Mononuclear cell (primary cell): Measurements from ENCODE around the gene KLK8. TPM values are rescaled to one million over a fixed set of nuclear protein-coding genes. Genes with fewer than 3 reads are reported as not detected.
"Not testable (repeated sequence)": the region's sequence is repeated elsewhere in the genome, so short reads cannot be mapped to it uniquely, and the experiment has no call there.

Experiments
- H3K27me3 ChIP-seq: 2 replicates; pipeline ENCODE4 v1.6.0; 2011; ENCODE audit warnings: low read length, control low read depth; ENCODE audit not compliant: insufficient read depth
- H3K4me1 ChIP-seq: 2 replicates; pipeline ENCODE4 v1.5.1; 2011; ENCODE audit warnings: mild to moderate bottlenecking, low read length, control low read depth; ENCODE audit not compliant: insufficient read depth
- H3K4me3 ChIP-seq: 2 replicates; pipeline ENCODE4 v1.5.1; 2011; ENCODE audit warnings: mild to moderate bottlenecking, low read length, moderate library complexity
- H3K9me3 ChIP-seq: 2 replicates; pipeline ENCODE4 v1.5.1; 2011; ENCODE audit warnings: low read depth, mild to moderate bottlenecking, control low read depth, low read length
- total RNA-seq: library from RNA; depleted of rRNA; stranded (reverse); fragments of >200 nt; gene quantifications from one replicate; pipeline ENCODE4 v1.2.3, GENCODE V29; 2012

The KLK8 gene
- total RNA-seq, 1 donor = not detected

DNA sequence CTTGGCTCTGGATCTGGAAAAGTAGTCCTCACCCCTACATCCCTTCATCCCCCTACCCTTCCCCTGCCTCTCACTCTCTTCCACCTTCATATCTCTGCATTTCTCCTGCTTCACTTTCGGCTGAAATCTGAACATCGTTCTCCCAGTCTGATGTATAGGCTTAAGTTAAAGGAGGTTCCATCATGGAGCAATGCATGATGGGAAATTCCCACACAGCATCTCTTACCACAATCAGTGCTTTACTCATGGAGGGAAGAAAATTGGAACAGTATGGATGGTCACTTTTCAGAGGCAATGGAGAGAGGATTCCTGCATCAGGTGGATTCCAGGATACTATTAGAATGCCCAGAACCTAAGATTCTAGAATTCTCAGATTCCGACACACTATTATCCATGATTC lies 6.1 kb upstream of the KLK8 start:
- no peaks in the 10 kb centered on the region for H3K4me1 ChIP-seq
- no peaks in the 10 kb centered on the region for H3K9me3 ChIP-seq
- no peak overlapping the region for H3K4me3 ChIP-seq
- H3K27me3 ChIP-seq = no peaks in the 10 kb centered on the region

GRCh38 chr19:51006406-51006805 lies 5.0 kb upstream of the KLK8 start:
- H3K27me3 ChIP-seq = no peaks in the 10 kb centered on the region
- H3K4me3 ChIP-seq = no peak overlapping the region
- no peaks in the 10 kb centered on the region for H3K9me3 ChIP-seq
- H3K4me1 ChIP-seq = no peaks in the 10 kb centered on the region

DNA sequence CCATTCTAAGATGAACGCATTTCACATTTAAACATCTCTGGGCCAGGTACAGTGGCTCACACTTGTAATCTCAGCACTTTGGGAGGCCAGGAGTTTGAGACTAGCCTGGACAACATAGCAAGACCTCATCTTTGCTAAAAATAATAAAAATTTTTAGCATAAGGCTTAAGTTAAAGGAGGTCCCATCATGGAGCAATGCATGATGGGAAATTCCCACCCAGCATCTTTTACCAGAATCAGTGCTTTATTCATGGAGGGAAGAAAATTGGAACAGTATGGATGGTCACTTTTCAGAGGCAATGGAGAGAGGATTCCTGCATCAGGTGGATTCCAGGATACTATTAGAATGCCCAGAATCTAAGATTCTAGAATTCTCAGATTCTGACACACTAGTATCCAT lies 3.8 kb upstream of the KLK8 start:
- Histone ChIP-seq H3K4me3 (no peak overlapping the region), H3K9me3 (no peaks in the 10 kb centered on the region), H3K4me1 (no peaks in the 10 kb centered on the region), H3K27me3 (no peaks in the 10 kb centered on the region)

DNA sequence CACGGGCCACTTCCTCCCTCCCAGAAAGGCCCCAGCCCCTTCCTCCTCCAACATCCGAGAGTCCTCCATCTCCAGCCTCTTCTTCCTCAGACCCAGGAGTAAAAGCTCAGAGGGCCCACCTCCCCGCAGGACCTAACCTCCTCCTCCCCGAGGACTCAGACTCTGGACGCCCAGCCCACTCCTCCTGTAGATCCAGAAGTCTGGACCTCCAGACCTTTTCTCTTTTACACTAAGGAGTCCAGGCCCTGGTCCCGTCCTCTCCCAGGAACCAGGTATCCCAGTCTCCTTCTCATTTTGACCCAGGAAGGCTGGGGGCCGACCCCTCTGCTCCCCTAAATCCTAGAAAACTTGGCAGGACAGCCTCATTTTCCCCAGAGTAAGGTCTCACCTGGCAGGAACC lies 1.9 kb upstream of the KLK8 start:
- Histone ChIP-seq H3K4me1 (no peaks in the 10 kb centered on the region), H3K4me3 (no peak overlapping the region), H3K9me3 (no peaks in the 10 kb centered on the region), H3K27me3 (no peaks in the 10 kb centered on the region)

- H3K4me1 ChIP-seq = no peaks in the 10 kb centered on the region
- no peak overlapping the region for H3K4me3 ChIP-seq
- no peaks in the 10 kb centered on the region for H3K27me3 ChIP-seq
- H3K9me3 ChIP-seq = no peaks in the 10 kb centered on the region
Measured at GRCh38 chr19:51002542-51003311, 1.3 kb upstream of the KLK8 start.

DNA sequence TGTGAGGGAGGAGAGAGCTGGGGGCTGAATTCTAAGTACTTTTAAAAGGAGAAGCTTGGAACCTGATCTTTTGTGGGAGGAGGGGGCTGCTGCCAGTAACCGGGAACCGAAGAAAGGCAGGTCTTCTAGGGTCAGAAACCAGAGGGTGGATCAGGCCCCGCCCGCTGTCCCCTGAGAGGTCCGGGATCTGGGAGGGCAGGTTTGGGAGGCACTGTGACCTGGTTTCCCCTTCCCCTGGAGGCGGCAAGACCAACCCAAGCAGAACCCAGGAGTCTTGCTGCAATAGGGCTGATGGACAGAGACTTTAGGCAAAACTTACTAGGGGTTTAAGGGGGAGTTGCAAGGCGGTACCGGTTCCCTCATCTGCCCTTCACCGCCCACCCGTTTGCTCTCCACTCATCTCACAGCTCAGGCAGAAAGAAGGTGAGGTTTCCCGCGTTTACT lies 707 bp upstream of the KLK8 start:
- no peaks in the 10 kb centered on the region for H3K27me3 ChIP-seq
- no peaks in the 10 kb centered on the region for H3K9me3 ChIP-seq
- H3K4me1 ChIP-seq = no peaks in the 10 kb centered on the region
- no peak overlapping the region for H3K4me3 ChIP-seq

- H3K4me1 ChIP-seq = no peaks in the 10 kb centered on the region
- H3K27me3 ChIP-seq = no peaks in the 10 kb centered on the region
- H3K9me3 ChIP-seq = no peaks in the 10 kb centered on the region
- H3K4me3 ChIP-seq = no peak overlapping the region
Measured at GRCh38 chr19:51000981-51001380, 423 bp downstream of the KLK8 start.

GRCh38 chr19:51000426-51000825 lies 978 bp downstream of the KLK8 start:
- Histone ChIP-seq H3K9me3 (no peaks in the 10 kb centered on the region), H3K27me3 (no peaks in the 10 kb centered on the region), H3K4me1 (no peaks in the 10 kb centered on the region), H3K4me3 (no peak overlapping the region)

DNA sequence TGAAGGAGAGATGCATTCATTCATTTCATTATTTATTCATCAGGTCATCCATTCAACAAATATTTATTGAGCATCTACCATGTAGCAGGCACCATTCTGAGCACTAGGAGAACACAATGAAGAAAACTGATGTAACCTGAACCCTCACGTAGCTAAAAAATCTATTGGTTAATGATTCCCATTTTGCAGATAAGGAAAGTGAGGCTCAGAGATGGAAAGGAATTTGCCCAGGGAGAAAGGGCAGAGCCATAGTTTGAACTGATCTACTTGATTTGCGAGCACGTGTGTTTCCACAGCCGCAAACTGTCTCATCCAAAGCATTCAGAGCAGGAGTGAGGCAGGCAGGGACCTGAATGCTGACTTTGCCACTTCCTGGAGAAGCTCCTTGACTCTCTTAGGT lies 2.7 kb downstream of the KLK8 start:
- Histone ChIP-seq H3K27me3 (no peaks in the 10 kb centered on the region), H3K9me3 (no peaks in the 10 kb centered on the region), H3K4me1 (no peaks in the 10 kb centered on the region), H3K4me3 (no peak overlapping the region)

GRCh38 chr19:50998061-50998460 lies 3.3 kb downstream of the KLK8 start:
- no peaks in the 10 kb centered on the region for H3K4me1 ChIP-seq
- no peaks in the 10 kb centered on the region for H3K9me3 ChIP-seq
- no peaks in the 10 kb centered on the region for H3K27me3 ChIP-seq
- no peak overlapping the region for H3K4me3 ChIP-seq

DNA sequence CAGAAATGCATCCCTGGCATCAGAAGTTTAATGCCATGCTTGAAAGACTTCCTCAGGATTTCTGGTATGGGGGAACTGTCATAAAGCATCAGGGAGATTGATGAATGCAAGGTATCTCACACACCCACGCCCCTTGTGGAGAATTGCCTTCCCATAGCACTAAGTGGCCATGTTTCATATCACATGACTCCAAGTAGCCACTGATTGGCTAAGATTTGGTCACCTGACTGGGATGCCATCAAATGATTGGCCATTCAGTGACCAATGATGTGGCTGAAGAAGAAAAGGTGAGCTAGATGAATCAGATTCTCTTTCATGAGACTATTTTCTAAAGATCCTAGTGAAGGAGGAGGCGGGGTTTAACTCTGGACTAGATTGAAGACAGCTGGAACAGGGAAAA lies 7.3 kb downstream of the KLK8 start:
- no peaks in the 10 kb centered on the region for H3K27me3 ChIP-seq
- H3K4me3 ChIP-seq = no peak overlapping the region

GRCh38 chr19:50992666-50993035 lies 8.8 kb downstream of the KLK8 start:
- Histone ChIP-seq H3K4me1 (no peaks in the 10 kb centered on the region), H3K4me3 (no peak overlapping the region), H3K9me3 (no peaks in the 10 kb centered on the region), H3K27me3 (no peaks in the 10 kb centered on the region)

More for the DNA sequence above, 7.3 kb downstream of the KLK8 start:
- H3K9me3 ChIP-seq = no peaks in the 10 kb centered on the region
- no peaks in the 10 kb centered on the region for H3K4me1 ChIP-seq

DNA sequence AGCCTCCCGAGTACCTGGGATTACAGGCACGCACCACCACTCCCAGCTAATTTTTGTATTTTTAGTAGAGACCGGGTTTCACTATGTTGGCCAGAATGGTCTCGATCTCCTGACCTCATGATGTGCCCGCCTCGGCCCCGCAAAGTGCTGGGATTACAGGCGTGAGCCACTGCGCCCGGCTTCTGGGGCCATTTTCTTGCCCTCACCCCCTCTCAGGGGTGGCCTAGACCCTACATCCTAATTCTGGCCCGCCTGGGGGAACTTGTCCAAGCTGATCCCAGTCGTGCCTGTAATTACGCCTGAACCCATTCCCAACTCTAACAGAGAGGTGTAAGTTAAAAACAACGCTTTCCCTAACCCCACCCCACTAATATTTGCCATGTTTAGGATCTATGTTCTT lies 17.0 kb downstream of the KLK8 start:
- not testable (repeated sequence) for H3K9me3 ChIP-seq, H3K4me3 ChIP-seq, H3K4me1 ChIP-seq, H3K27me3 ChIP-seq

DNA sequence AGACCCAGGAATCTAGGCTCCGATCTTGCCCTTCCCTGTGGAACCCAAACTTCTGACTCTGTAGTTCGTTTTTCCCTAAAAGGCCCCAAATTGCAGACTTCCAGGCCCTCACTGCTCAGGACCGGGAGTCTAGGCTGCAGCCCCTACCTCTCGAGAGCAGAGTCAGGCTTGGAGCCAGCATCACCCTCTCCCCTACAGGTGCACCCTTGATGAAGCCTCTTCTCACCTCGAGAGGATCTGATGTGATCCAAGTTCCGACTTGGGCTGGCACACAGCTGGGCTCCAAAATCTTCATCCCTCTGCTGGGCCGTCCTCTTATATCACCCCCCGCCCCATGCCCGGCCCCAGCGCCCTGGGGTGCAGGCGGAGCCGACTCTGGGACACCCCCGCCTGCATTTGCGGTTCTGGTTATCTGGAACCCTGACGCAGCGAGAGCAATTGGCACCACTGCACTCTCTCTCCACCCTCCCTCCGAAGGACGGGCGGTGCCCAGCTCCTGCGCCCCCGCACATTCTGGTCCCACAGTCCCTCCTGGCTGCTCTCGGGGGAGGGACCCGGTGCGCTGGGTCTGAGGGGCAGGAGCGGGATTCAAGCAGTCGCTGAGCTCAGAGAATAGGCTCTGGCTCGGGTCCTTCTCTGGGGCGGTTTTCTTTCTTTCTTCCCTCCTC lies 17.6 kb downstream of the KLK8 start, which contains the start of gene KLK7:
Gene KLK7, minus strand, starts transcription at position 293 of the 668 bp plus-strand sequence. CDS start 1,518 bp downstream, outside the sequence.
- Histone ChIP-seq H3K27me3 (peaks cover 4% of the 10 kb centered on the region), H3K4me3 (no peak within 1 kb of the TSS), H3K4me1 (no peaks in the 10 kb centered on the region), H3K9me3 (no peaks in the 10 kb centered on the region)

GRCh38 chr19:50982186-50982585 lies 19.2 kb downstream of the KLK8 start:
- Histone ChIP-seq H3K9me3 (no peaks in the 10 kb centered on the region), H3K27me3 (peaks cover 2% of the 10 kb centered on the region), H3K4me1 (no peaks in the 10 kb centered on the region), H3K4me3 (no peak overlapping the region)
